Osteocyte (in vitro differentiated cells): ENCODE data around the gene POLR2B. TPM values are rescaled to one million over a fixed set of nuclear protein-coding genes. Genes with fewer than 3 reads are reported as not detected.

Experiments
- DNase-seq: peaks from one replicate; pipeline ENCODE4 v3.0.0; 2021; ENCODE audit warnings: mixed read lengths; ENCODE audit not compliant: unreplicated experiment; ENCODE audit errors: extremely low spot score
- H3K27ac Mint-ChIP-seq: one replicate; pipeline ENCODE4 v1.8.0; 2021; ENCODE audit warnings: mild to moderate bottlenecking, mixed read lengths; ENCODE audit not compliant: unreplicated experiment
- H3K27me3 Mint-ChIP-seq: one replicate; pipeline ENCODE4 v1.8.0; 2021; ENCODE audit warnings: mixed read lengths; ENCODE audit not compliant: unreplicated experiment
- H3K36me3 Mint-ChIP-seq: one replicate; pipeline ENCODE4 v1.8.0; 2021; ENCODE audit warnings: mixed read lengths; ENCODE audit not compliant: unreplicated experiment
- H3K4me1 Mint-ChIP-seq: one replicate; pipeline ENCODE4 v1.8.0; 2021; ENCODE audit warnings: mixed read lengths; ENCODE audit not compliant: unreplicated experiment
- H3K4me3 Mint-ChIP-seq: one replicate; pipeline ENCODE4 v1.8.0; 2021; ENCODE audit warnings: mild to moderate bottlenecking, moderate library complexity, mixed read lengths; ENCODE audit not compliant: unreplicated experiment
- H3K9me3 Mint-ChIP-seq: one replicate; pipeline ENCODE4 v1.8.0; 2021; ENCODE audit warnings: mixed read lengths; ENCODE audit not compliant: unreplicated experiment
- CTCF ChIP-seq: fragments of 200-600 bp; sonication (generic); IDR thresholded peaks from 2 replicates; pipeline ENCODE4 v1.5.0; 2021; ENCODE audit warnings: antibody characterized with exemption, mild to moderate bottlenecking, moderate library complexity
- total RNA-seq: library from RNA; stranded (reverse); gene quantifications from 2 replicates; pipeline ENCODE4 v1.2.1, GENCODE V29; 2021

The POLR2B gene
- total RNA-seq, 1 donor from 2014 or later, result 74.2 TPM

GRCh38 chr4:57064811-57065711 lies 86.4 kb downstream of the POLR2B start:
- Mint-ChIP-seq H3K4me3 (peak overlapping the region; percentile 33), H3K4me1 (peaks cover 98% of the 10 kb centered on the region)

GRCh38 chr4:57065730-57066482 lies 87.2 kb downstream of the POLR2B start:
- H3K4me1 Mint-ChIP-seq, result peaks cover 98% of the 10 kb centered on the region
- no peak for DNase-seq
- H3K36me3 Mint-ChIP-seq, result peaks cover 51% of the 10 kb centered on the region
- TF ChIP-seq CTCF, result no peak
- H3K9me3 Mint-ChIP-seq, result no peaks in the 10 kb centered on the region
- no peaks in the 10 kb centered on the region for H3K27me3 Mint-ChIP-seq
- H3K27ac Mint-ChIP-seq, result peak overlapping the region; percentile 92
- peak overlapping the region; percentile 33 for H3K4me3 Mint-ChIP-seq

More at GRCh38 chr4:57064811-57065711, 86.4 kb downstream of the POLR2B start:
- peak; percentile 93 for DNase-seq
- H3K27ac Mint-ChIP-seq, result peak overlapping the region; percentile 92
- TF ChIP-seq CTCF, result no peak
- no peaks in the 10 kb centered on the region for H3K27me3 Mint-ChIP-seq
- H3K9me3 Mint-ChIP-seq, result no peaks in the 10 kb centered on the region
- peaks cover 54% of the 10 kb centered on the region for H3K36me3 Mint-ChIP-seq

- no peak for TF ChIP-seq CTCF
- H3K27me3 Mint-ChIP-seq, result no peaks in the 10 kb centered on the region
- peaks cover 97% of the 10 kb centered on the region for H3K4me1 Mint-ChIP-seq
- no peak overlapping the region for H3K4me3 Mint-ChIP-seq
- H3K36me3 Mint-ChIP-seq, result peaks cover 47% of the 10 kb centered on the region
- DNase-seq, result no peak
- H3K9me3 Mint-ChIP-seq, result no peaks in the 10 kb centered on the region
- peak overlapping the region; percentile 92 for H3K27ac Mint-ChIP-seq
These were observed 89.7 kb downstream of the POLR2B start for GRCh38 chr4:57068237-57068981.

GRCh38 chr4:57070461-57070860 lies 91.8 kb downstream of the POLR2B start:
- DNase-seq, result no peak
- Mint-ChIP-seq H3K27ac (peak overlapping the region; percentile 92), H3K27me3 (no peaks in the 10 kb centered on the region), H3K9me3 (no peaks in the 10 kb centered on the region), H3K4me1 (peaks cover 97% of the 10 kb centered on the region), H3K36me3 (peaks cover 51% of the 10 kb centered on the region), H3K4me3 (no peak overlapping the region)
- no peak for TF ChIP-seq CTCF
